ENCODE data around the gene UBE2R2.

Gene UBE2R2

DNA sequence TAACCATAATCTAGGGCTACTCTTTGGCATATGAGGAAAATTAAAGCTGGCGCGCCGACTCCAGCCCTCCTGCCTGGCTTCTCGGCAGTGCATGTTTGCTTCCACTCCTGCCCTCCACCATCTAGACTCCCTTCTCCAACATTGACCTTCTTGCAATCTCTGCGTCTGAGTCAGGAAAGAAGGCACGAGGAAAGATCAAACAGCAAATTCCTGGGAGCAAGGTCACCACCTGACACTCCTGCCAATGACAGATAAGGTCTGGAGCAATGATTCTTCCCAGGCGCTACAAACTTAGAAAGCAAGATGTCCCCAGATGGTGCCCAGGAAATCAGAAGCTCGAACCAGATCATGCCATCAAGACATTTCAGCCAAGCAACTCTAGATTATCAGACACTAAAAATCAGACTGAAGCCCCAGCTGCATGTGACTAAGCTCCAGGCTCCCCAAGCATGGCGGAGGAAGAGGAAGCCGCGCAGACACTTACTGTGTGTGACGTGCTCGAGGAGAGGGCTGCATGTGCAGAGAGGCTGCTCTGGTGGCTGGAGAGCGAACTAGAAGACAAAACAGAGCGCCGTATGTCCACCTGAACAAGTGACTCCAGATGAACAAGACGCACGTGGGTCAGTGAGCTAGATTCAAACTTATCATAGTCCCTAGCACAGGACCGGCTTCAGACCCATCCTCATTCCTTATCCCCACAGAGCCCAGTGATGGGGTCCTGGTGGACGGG is 115.3 kb downstream of the UBE2R2 start:
- no peak for TF ChIP-seq ZFX (IDR thresholded peaks at IDR 0.05)
- TF ChIP-seq, protein P1, sequence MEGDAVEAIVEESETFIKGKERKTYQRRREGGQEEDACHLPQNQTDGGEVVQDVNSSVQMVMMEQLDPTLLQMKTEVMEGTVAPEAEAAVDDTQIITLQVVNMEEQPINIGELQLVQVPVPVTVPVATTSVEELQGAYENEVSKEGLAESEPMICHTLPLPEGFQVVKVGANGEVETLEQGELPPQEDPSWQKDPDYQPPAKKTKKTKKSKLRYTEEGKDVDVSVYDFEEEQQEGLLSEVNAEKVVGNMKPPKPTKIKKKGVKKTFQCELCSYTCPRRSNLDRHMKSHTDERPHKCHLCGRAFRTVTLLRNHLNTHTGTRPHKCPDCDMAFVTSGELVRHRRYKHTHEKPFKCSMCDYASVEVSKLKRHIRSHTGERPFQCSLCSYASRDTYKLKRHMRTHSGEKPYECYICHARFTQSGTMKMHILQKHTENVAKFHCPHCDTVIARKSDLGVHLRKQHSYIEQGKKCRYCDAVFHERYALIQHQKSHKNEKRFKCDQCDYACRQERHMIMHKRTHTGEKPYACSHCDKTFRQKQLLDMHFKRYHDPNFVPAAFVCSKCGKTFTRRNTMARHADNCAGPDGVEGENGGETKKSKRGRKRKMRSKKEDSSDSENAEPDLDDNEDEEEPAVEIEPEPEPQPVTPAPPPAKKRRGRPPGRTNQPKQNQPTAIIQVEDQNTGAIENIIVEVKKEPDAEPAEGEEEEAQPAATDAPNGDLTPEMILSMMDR (conservative IDR thresholded peaks at IDR 0.05): no peak
- H3K27ac ChIP-seq: no peak overlapping the region

DNA sequence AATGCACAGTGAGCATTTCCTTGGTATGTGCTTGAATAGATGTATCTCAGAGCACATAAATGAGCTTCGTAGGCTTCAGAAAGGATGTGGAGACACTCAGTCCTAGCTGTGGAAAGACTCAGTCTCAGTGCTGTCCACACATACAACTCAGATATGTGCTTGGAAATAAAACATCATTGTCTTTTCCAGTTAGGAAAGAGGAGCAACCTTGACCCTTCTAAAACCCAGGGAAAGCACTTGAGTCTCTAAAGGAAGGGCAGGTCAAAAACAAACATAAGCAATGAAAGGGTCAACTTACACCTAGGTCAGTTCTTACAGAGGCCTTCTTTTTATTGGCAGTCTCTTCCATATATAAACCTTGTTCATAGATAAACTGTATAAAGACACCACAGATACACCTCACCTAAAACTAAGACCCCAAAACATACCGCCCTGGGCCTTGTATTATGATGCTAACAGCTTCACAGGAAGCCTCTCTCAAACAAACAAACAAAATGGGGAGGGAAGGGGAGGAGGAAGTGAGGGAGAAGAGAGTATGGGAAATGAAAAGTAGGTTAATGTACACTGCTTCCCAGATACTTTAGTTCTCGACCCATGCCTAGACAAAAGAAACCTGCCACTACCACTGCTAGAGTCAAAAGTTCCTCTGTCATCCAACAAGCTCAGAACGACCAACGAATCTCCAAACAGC is 117.4 kb downstream of the UBE2R2 start:
- TF ChIP-seq, protein P1 (conservative IDR thresholded peaks at IDR 0.05): no peak
- no peak overlapping the region for H3K27ac ChIP-seq

DNA sequence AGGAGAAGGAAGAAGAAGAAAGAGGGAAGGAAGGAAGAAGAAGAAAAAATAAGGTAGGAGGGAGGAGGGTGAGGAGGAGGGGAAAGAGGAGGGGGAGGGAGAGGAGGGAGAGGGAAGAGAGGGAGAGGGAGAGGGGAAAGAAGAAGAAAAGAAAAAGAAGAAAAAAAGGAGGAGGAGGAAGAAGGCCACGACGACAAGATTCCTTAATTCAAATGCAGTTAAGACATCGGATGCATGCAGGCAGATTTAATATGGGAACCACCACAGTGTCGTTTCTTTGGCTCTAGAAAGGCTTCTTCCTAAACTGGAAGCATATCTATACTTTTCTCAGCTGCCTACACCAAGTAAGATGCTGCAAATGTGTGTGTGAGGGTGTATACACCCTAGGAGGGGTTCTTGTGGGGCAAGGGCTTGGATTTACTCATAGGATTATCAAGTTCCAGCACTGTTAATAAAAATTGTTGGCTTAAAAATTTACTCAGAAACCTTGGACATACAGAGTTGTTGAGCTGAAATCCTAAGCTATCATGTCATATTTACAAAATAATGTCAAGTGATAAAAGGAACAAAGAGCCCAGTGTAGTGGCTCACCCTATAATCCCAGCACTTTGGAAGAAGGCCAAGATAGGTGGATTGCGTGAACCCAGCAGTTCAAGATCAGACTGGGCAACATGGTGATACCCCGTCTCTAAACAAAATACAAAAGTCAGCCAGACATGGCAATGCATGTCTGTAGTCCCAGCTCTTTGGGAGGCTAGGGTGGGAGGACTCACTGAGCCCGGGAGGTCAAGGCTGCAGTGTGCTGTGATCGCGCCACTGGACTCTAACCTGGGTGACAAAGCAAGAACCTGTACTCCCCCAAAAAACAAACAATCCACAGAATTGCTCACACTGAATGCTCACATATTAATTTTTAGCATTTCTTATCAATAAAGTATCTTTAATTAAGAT is 123.2 kb downstream of the UBE2R2 start:
- no peak overlapping the region for H3K27ac ChIP-seq
- TF ChIP-seq ZFX (IDR thresholded peaks at IDR 0.05): no peak
- TF ChIP-seq, protein P1 (conservative IDR thresholded peaks at IDR 0.05): no peak

DNA sequence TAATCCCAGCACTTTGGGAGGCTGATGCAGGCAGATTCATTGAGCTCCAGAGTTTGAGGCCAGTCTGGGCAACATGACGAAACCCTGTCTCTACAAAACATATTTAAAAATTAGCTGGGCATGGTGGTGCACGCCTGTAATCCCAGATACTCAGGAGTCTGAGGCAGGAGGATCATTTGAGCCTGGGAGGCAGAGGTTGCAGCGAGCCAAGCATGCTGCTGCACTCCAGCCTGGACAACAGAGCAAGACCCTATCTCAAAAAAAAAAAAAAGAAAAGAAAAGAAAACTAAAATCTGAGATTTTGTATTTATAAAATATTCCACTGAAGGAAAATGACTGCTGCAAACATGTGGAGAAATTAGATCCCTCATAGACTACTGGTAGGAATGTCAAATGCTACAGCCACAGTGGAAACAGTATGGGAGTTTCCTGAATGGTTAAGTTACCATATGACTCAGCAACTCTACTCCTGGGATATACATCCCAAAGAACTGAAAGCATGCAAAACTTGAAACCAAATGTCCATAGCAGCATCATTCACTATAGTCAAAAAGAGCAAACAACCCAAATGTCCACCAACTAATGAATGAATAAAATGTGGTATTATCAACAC is 125.6 kb downstream of the UBE2R2 start:
- H3K27ac ChIP-seq: no peak overlapping the region
- TF ChIP-seq, protein P1 (conservative IDR thresholded peaks at IDR 0.05): no peak
- no peak for TF ChIP-seq ZFX (IDR thresholded peaks at IDR 0.05)

DNA sequence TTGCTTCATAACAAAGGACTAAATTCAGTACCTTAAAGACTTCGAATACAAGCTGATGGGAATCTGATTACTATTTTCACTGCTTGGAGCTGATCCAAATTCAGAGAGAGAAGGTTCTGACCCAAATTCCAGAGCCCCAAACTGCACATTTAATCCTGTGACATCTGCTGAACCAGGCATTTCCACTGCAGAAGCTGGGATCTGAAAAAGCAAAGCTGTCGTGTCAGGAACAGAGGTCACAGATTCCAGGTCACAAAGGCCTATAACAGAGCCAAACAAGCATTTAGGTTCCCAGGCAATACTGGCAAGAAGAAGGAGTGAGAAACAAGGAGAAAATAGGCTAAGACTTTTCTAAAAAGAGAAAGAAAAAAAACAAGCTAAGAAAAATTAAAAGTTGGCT is 126.4 kb downstream of the UBE2R2 start:
- H3K27ac ChIP-seq: no peak overlapping the region
- TF ChIP-seq, protein P1 (conservative IDR thresholded peaks at IDR 0.05): no peak
- no peak for TF ChIP-seq ZFX (IDR thresholded peaks at IDR 0.05)

DNA sequence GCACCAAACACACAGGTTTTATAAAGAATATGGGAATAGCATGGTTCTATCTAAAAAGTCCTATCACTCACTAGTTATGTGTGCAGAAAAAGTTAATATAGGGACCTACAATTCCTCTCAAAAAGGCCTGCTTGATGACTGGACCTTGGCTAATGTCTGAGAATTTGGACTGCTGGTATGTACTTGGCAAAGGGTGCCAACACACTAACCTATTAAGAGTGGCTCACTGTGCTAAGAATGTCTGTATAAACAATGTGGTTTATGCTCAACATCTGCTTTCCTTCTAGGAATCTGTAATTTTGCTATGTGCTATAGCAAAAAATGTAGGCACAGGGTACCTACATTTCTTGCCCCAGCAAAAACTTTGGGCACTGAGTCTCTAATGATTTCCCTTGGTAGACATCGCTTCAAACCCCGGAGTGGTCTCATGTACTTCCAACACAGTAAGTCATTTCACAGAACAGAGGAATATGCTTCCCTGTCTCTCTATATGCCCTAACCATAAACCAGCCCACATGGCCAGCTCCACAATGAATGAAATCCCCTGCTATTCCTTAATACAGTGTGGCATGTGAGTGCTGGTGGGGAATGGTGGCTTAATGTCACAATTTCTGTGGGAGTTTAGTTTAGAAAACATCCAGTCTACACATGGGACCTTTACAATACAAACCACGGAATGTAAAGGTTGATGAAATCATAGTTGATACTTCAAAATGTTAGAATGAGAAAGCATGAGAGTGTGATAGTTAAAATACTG is 130.0 kb downstream of the UBE2R2 start:
- H3K27ac ChIP-seq: no peak overlapping the region
- no peak for TF ChIP-seq ZFX (IDR thresholded peaks at IDR 0.05)
- TF ChIP-seq, protein P1 (conservative IDR thresholded peaks at IDR 0.05): no peak

All from C4-2B (cell line).